Keratinocyte (primary cell): ENCODE results near the gene ADCY5. TPM values are rescaled to one million over a fixed set of nuclear protein-coding genes. Genes with fewer than 3 reads are reported as not detected.

ENCODE experiments used
- DNase-seq: peaks from one replicate; pipeline ENCODE4 v3.0.0-alpha.2; 2011; ENCODE audit warnings: low read depth, missing footprints, low spot score
- FAIRE-seq: peaks from 2 replicates; lab custom pipeline; 2011; peaks lifted over from hg19 to GRCh38; lab: Jason Lieb, UNC
- H2AFZ ChIP-seq: 2 replicates; pipeline ENCODE4 v1.6.0; 2012; ENCODE audit warnings: low read length, control low read depth, inconsistent platforms; ENCODE audit not compliant: control insufficient read depth
- H3K27ac ChIP-seq: 2 replicates; pipeline ENCODE4 v1.5.1; 2011; ENCODE audit warnings: low read length; ENCODE audit not compliant: control insufficient read depth, insufficient read depth
- H3K27me3 ChIP-seq: 3 replicates; pipeline ENCODE4 v1.6.0; 2011; ENCODE audit warnings: low read length; ENCODE audit not compliant: control insufficient read depth, insufficient read depth; ENCODE audit errors: extremely low read depth
- H3K36me3 ChIP-seq, 2 experiments: 2 replicates in 1 of 2; 3 replicates in 1 of 2; pipeline ENCODE4 v1.5.1; 2011; ENCODE audit warnings: low read length in 2 of 2, mild to moderate bottlenecking in 1 of 2; ENCODE audit not compliant: control insufficient read depth in 2 of 2, insufficient read depth in 2 of 2; ENCODE audit errors: extremely low read depth in 1 of 2
- H3K4me1 ChIP-seq: 3 replicates; pipeline ENCODE4 v1.5.1; 2011; ENCODE audit warnings: low read length; ENCODE audit not compliant: control insufficient read depth, insufficient read depth; ENCODE audit errors: extremely low read depth
- H3K4me2 ChIP-seq: 3 replicates; pipeline ENCODE4 v1.6.0; 2011; ENCODE audit warnings: low read depth, low read length; ENCODE audit not compliant: control insufficient read depth, insufficient read depth; ENCODE audit errors: extremely low read depth
- H3K4me3 ChIP-seq, 3 experiments: fragments of 200-600 bp in 1 of 3; sonication (generic) in 1 of 3; 2 replicates in 2 of 3; 3 replicates in 1 of 3; pipeline ENCODE4 v1.5.1; 2011 to 2016; ENCODE audit warnings: low read length in 3 of 3, mild to moderate bottlenecking in 3 of 3, control low read depth in 2 of 3, inconsistent platforms in 1 of 3, low read depth in 1 of 3, mixed read lengths in 1 of 3, mixed run types in 1 of 3, moderate library complexity in 1 of 3; ENCODE audit not compliant: control insufficient read depth in 2 of 3, insufficient read depth in 2 of 3; ENCODE audit errors: extremely low read depth in 1 of 3
- H3K79me2 ChIP-seq: 2 replicates; pipeline ENCODE4 v1.6.0; 2012; ENCODE audit warnings: low read length; ENCODE audit not compliant: control insufficient read depth, insufficient read depth
- H3K9ac ChIP-seq: 3 replicates; pipeline ENCODE4 v1.6.0; 2011; ENCODE audit warnings: low read length; ENCODE audit not compliant: control insufficient read depth, insufficient read depth; ENCODE audit errors: extremely low read depth
- H3K9me1 ChIP-seq: 3 replicates; pipeline ENCODE4 v1.6.0; 2011; ENCODE audit warnings: low read length; ENCODE audit not compliant: control insufficient read depth, insufficient read depth; ENCODE audit errors: extremely low read depth
- H3K9me3 ChIP-seq: 2 replicates; pipeline ENCODE4 v1.5.1; 2012; ENCODE audit warnings: low read depth, low read length; ENCODE audit not compliant: control insufficient read depth
- H4K20me1 ChIP-seq: 3 replicates; pipeline ENCODE4 v1.6.0; 2011; ENCODE audit warnings: low read length; ENCODE audit not compliant: control insufficient read depth, insufficient read depth; ENCODE audit errors: extremely low read depth
- CTCF ChIP-seq, 3 experiments: IDR thresholded peaks in 1 of 3; conservative IDR thresholded peaks in 1 of 3; optimal IDR thresholded peaks in 1 of 3; 2 replicates in 2 of 3; 3 replicates in 1 of 3; pipeline versions ENCODE3 to v1.5.1; 2011; ENCODE audit warnings: low read length in 3 of 3, mild to moderate bottlenecking in 3 of 3, moderate library complexity in 2 of 3, control low read depth in 1 of 3, inconsistent platforms in 1 of 3; ENCODE audit not compliant: insufficient read depth in 2 of 3; ENCODE audit errors: extremely low read depth in 1 of 3
- EZH2 ChIP-seq: IDR thresholded peaks from one replicate; pipeline ENCODE4 v1.6.1; 2012; ENCODE audit warnings: inconsistent platforms, mild to moderate bottlenecking, low read length, moderate library complexity
- dilution Hi-C: fragments of 300-500 bp; cut with MboI; formaldehyde crosslinking; loops from one replicate; pipeline ENCODE4 v1.7.0; 2020; ENCODE audit warnings: low sequenced_read_pairs; ENCODE audit not compliant: extremely low pct_ligation_motif_present
- polyA plus RNA-seq, 5 experiments: library from polyadenylated mRNA; depleted of rRNA in 3 of 5; stranded (reverse) in 3 of 5; stranded (forward) in 1 of 5; unstranded in 1 of 5; fragments of >200 nt; gene quantifications; 1 replicate in 1 of 5; 2 replicates in 3 of 5; 3 replicates in 1 of 5; pipeline versions ENCODE4 v1.2.1 to v1.2.3, GENCODE V29; 2011 to 2012; ENCODE audit warnings: missing spikeins in 2 of 5, low read depth in 1 of 5, low replicate concordance in 1 of 5

Gene ADCY5
- polyA plus RNA-seq, 1 donor (not counting 4 experiments of a cell fraction or from before 2014, with no cell fraction given), result not detected

- Histone ChIP-seq H3K36me3 (no peaks in the 10 kb centered on the region), H3K9me1 (no peaks in the 10 kb centered on the region), H3K4me2 (no peak overlapping the region), H3K4me1 (no peaks in the 10 kb centered on the region), H3K79me2 (no peaks in the 10 kb centered on the region), H3K4me3 (no peak overlapping the region), H3K9ac (no peak overlapping the region), H3K27ac (no peak overlapping the region), H3K9me3 (no peaks in the 10 kb centered on the region), H4K20me1 (no peaks in the 10 kb centered on the region), H2AFZ (no peak overlapping the region), H3K27me3 (no peaks in the 10 kb centered on the region)
- no peak for TF ChIP-seq EZH2
- no peak for TF ChIP-seq CTCF (optimal IDR thresholded peaks at IDR 0.05 in 1 of 3, IDR thresholded peaks at IDR 0.05 in 1 of 3, conservative IDR thresholded peaks at IDR 0.05 in 1 of 3; ENCODE audit: extremely low read depth in 1 of 3, insufficient read depth in 2 of 3, low read length in 3 of 3)
- FAIRE-seq (no peak), DNase-seq (no peak)
- dilution Hi-C loops, result no loop called here
These were observed 166.4 kb downstream of the ADCY5 start for GRCh38 chr3:123282461-123282860.

GRCh38 chr3:123281929-123282328 lies 167.0 kb downstream of the ADCY5 start:
- Histone ChIP-seq H3K9ac (no peak overlapping the region), H3K36me3 (no peaks in the 10 kb centered on the region), H3K79me2 (no peaks in the 10 kb centered on the region), H4K20me1 (no peaks in the 10 kb centered on the region), H3K4me2 (no peak overlapping the region), H3K9me1 (no peaks in the 10 kb centered on the region), H2AFZ (no peak overlapping the region), H3K27ac (no peak overlapping the region), H3K27me3 (no peaks in the 10 kb centered on the region), H3K4me3 (no peak overlapping the region), H3K9me3 (no peaks in the 10 kb centered on the region), H3K4me1 (no peaks in the 10 kb centered on the region)
- dilution Hi-C loops, result no loop called here
- no peak for TF ChIP-seq EZH2
- TF ChIP-seq CTCF (optimal IDR thresholded peaks at IDR 0.05 in 1 of 3, IDR thresholded peaks at IDR 0.05 in 1 of 3, conservative IDR thresholded peaks at IDR 0.05 in 1 of 3; ENCODE audit: extremely low read depth in 1 of 3, insufficient read depth in 2 of 3, low read length in 3 of 3), result no peak
- DNase-seq (no peak), FAIRE-seq (no peak)
